ENCODE measurements around the gene RER1.

RER1 gene

GRCh38 chr1:2409745-2410144 is 18.1 kb downstream of the RER1 start:
- no peak for DNase-seq

GRCh38 chr1:2411801-2412394 is 20.3 kb downstream of the RER1 start:
- no peak for DNase-seq

- DNase-seq = peak; percentile 96 to 99 (median 98)
Observed at GRCh38 chr1:2412395-2412772, 20.7 kb downstream of the RER1 start, which contains the start of gene PEX10. Gene PEX10 (minus strand): TSS chr1:2412564. CDS start chr1:2412502, 62 bp downstream.

- peak in 1 of 5 experiments; percentile 30 for DNase-seq
Observed at GRCh38 chr1:2412773-2413494, 21.3 kb downstream of the RER1 start.

GRCh38 chr1:2413495-2414296 is 22.1 kb downstream of the RER1 start:
- no peak for DNase-seq

GRCh38 chr1:2414297-2414958 is 22.8 kb downstream of the RER1 start:
- DNase-seq = peak; percentile 56 to 80 (median 73)

- DNase-seq = peak in 1 of 5 experiments; percentile 29
Observed at GRCh38 chr1:2415337-2415736, 23.7 kb downstream of the RER1 start.

GRCh38 chr1:2415801-2416208 is 24.2 kb downstream of the RER1 start:
- DNase-seq = peak in 4 of 5 experiments; percentile 28 to 75 (median 36)

- peak in 2 of 5 experiments; percentile 25 to 58 for DNase-seq
Observed at GRCh38 chr1:2416403-2416802, 24.8 kb downstream of the RER1 start.

- DNase-seq = no peak
Observed at GRCh38 chr1:2417083-2417832, 25.6 kb downstream of the RER1 start.

- DNase-seq = no peak
Observed at GRCh38 chr1:2417833-2418225, 26.2 kb downstream of the RER1 start.

- no peak for DNase-seq
Observed at GRCh38 chr1:2418791-2419320, 27.2 kb downstream of the RER1 start.

GRCh38 chr1:2419416-2419815 is 27.8 kb downstream of the RER1 start:
- DNase-seq = no peak

GRCh38 chr1:2422523-2422922 is 30.9 kb downstream of the RER1 start:
- DNase-seq = no peak

- DNase-seq = no peak
Observed at GRCh38 chr1:2425892-2426291, 34.3 kb downstream of the RER1 start.

GRCh38 chr1:2426540-2426939 is 34.9 kb downstream of the RER1 start:
- no peak for DNase-seq

- no peak for DNase-seq
Observed at GRCh38 chr1:2427051-2427450, 35.4 kb downstream of the RER1 start.

- no peak for DNase-seq
Observed at GRCh38 chr1:2427976-2428375, 36.3 kb downstream of the RER1 start.

GRCh38 chr1:2428490-2428889 is 36.8 kb downstream of the RER1 start:
- no peak for DNase-seq

GRCh38 chr1:2429780-2430591 is 38.3 kb downstream of the RER1 start:
- DNase-seq = no peak

GRCh38 chr1:2430592-2430973 is 38.9 kb downstream of the RER1 start:
- no peak for DNase-seq

All from T-helper 2 cell (primary cell).